OCI-LY3 (cell line): ENCODE measurements around the gene TENM4.

ENCODE experiments used
- H2AFZ ChIP-seq: fragments of 200-600, 300-600 bp; shearing (Covaris generic); 2 replicates; pipeline ENCODE4 v1.6.0; 2014; ENCODE audit warnings: antibody characterized with exemption, low read depth, low read length
- H3K27ac ChIP-seq: fragments of 200-600, 300-600 bp; sonication (generic); 2 replicates; pipeline ENCODE4 v1.5.1; 2014; ENCODE audit warnings: mild to moderate bottlenecking, low read length, moderate library complexity, mixed read lengths
- H3K27me3 ChIP-seq: fragments of 200-600, 300-600 bp; sonication (generic); 2 replicates; pipeline ENCODE4 v1.6.1; 2014; ENCODE audit warnings: low read depth, low read length, mixed read lengths
- H3K36me3 ChIP-seq: fragments of 200-600, 300-600 bp; sonication (generic); replicated peaks from 2 replicates; pipeline ENCODE3; 2014; ENCODE audit warnings: low read depth, low read length, mixed read lengths
- H3K4me1 ChIP-seq: fragments of 300-600, 200-600 bp; sonication (generic); 2 replicates; pipeline ENCODE4 v1.6.1; 2014; ENCODE audit warnings: low read length, mixed read lengths
- H3K4me2 ChIP-seq: fragments of 200-600, 300-600 bp; sonication (generic); 2 replicates; pipeline ENCODE4 v1.6.1; 2014; ENCODE audit warnings: low read length, mixed read lengths
- H3K4me3 ChIP-seq: fragments of 300-600, 200-600 bp; sonication (generic); 2 replicates; pipeline ENCODE4 v1.5.1; 2014; ENCODE audit warnings: antibody characterized with exemption, mild to moderate bottlenecking, low read length, moderate library complexity
- H3K79me2 ChIP-seq: fragments of 300-600, 200-600 bp; shearing (Covaris generic); 2 replicates; pipeline ENCODE4 v1.6.1; 2014; ENCODE audit warnings: mild to moderate bottlenecking, low read length, mixed read lengths
- H3K9ac ChIP-seq: fragments of 300-600, 200-600 bp; shearing (Covaris generic); 2 replicates; pipeline ENCODE4 v1.6.0; 2014; ENCODE audit warnings: mild to moderate bottlenecking, low read length, moderate library complexity
- H3K9me3 ChIP-seq: fragments of 200-600, 300-600 bp; shearing (Covaris generic); 2 replicates; pipeline ENCODE4 v1.6.1; 2014; ENCODE audit warnings: low read length, mixed read lengths; ENCODE audit not compliant: insufficient read depth
- H4K20me1 ChIP-seq: fragments of 200-600, 300-600 bp; sonication (generic); 2 replicates; pipeline ENCODE4 v1.6.1; 2016; ENCODE audit warnings: low read length, mixed read lengths; ENCODE audit not compliant: insufficient read depth
- CTCF ChIP-seq: fragments of 200-600, 300-600 bp; sonication (generic); IDR thresholded peaks from 2 replicates; pipeline ENCODE4 v1.5.1; 2014; ENCODE audit warnings: antibody characterized with exemption, low read length, low read depth
- EZH2phosphoT487 ChIP-seq: fragments of 200-600 bp; shearing (Covaris generic); IDR thresholded peaks from 2 replicates; pipeline ENCODE4 v1.6.1; 2018; ENCODE audit warnings: antibody characterized with exemption, mixed run types, low read depth

The TENM4 gene

GRCh38 chr11:78821371-78822306 is 619.2 kb downstream of the TENM4 start:
- no peaks in the 10 kb centered on the region for H3K4me1 ChIP-seq
- no peaks in the 10 kb centered on the region for H3K79me2 ChIP-seq
- no peak overlapping the region for H3K4me2 ChIP-seq
- no peaks in the 10 kb centered on the region for H3K36me3 ChIP-seq
- H3K9ac ChIP-seq: no peak overlapping the region
- TF ChIP-seq CTCF (no peak), EZH2phosphoT487 (no peak)
- no peaks in the 10 kb centered on the region for H3K27me3 ChIP-seq
- H3K4me3 ChIP-seq: no peak overlapping the region
- no peak overlapping the region for H3K27ac ChIP-seq
- H3K9me3 ChIP-seq: no peaks in the 10 kb centered on the region
- no peaks in the 10 kb centered on the region for H4K20me1 ChIP-seq
- no peak overlapping the region for H2AFZ ChIP-seq

GRCh38 chr11:78820741-78821140 is 620.1 kb downstream of the TENM4 start:
- H3K27ac ChIP-seq: no peak overlapping the region
- H3K4me2 ChIP-seq: no peak overlapping the region
- TF ChIP-seq EZH2phosphoT487 (no peak), CTCF (no peak)
- no peak overlapping the region for H3K9ac ChIP-seq
- H3K4me1 ChIP-seq: no peaks in the 10 kb centered on the region
- H3K4me3 ChIP-seq: no peak overlapping the region
- no peak overlapping the region for H2AFZ ChIP-seq
- no peaks in the 10 kb centered on the region for H3K9me3 ChIP-seq
- H4K20me1 ChIP-seq: no peaks in the 10 kb centered on the region
- H3K36me3 ChIP-seq: no peaks in the 10 kb centered on the region
- no peaks in the 10 kb centered on the region for H3K27me3 ChIP-seq
- no peaks in the 10 kb centered on the region for H3K79me2 ChIP-seq

- no peaks in the 10 kb centered on the region for H3K4me1 ChIP-seq
- no peak overlapping the region for H2AFZ ChIP-seq
- no peak for TF ChIP-seq EZH2phosphoT487
- TF ChIP-seq CTCF: no peak
Observed at GRCh38 chr11:78818201-78818600, 622.6 kb downstream of the TENM4 start.

GRCh38 chr11:78815831-78816230 is 625.0 kb downstream of the TENM4 start:
- Histone ChIP-seq H3K4me3 (no peak overlapping the region), H3K9me3 (no peaks in the 10 kb centered on the region), H3K4me2 (no peak overlapping the region), H3K27ac (no peak overlapping the region), H3K36me3 (no peaks in the 10 kb centered on the region), H3K79me2 (no peaks in the 10 kb centered on the region), H3K27me3 (no peaks in the 10 kb centered on the region), H4K20me1 (no peaks in the 10 kb centered on the region), H3K9ac (no peak overlapping the region), H2AFZ (no peak overlapping the region), H3K4me1 (peaks cover 6% of the 10 kb centered on the region; the same call in 1 of the 2 replicates)
- TF ChIP-seq CTCF (no peak), EZH2phosphoT487 (no peak)

More at GRCh38 chr11:78818201-78818600, 622.6 kb downstream of the TENM4 start:
- Histone ChIP-seq H3K4me2 (no peak overlapping the region), H3K27me3 (no peaks in the 10 kb centered on the region), H3K4me3 (no peak overlapping the region), H3K9me3 (no peaks in the 10 kb centered on the region), H3K79me2 (no peaks in the 10 kb centered on the region), H3K9ac (no peak overlapping the region), H3K36me3 (no peaks in the 10 kb centered on the region), H3K27ac (no peak overlapping the region), H4K20me1 (no peaks in the 10 kb centered on the region)
